ENCODE results near the gene TIMM10. TPM values are rescaled to one million over a fixed set of nuclear protein-coding genes. Genes with fewer than 3 reads are reported as not detected.
A peak's percentile ranks its signal among the peaks of the same experiment; 100 is the strongest.

Gene TIMM10
- total and polyA plus RNA-seq, 2 donors (not counting 1 experiment from before 2014, with no cell fraction given) = 32.2 to 57.6 TPM

DNA sequence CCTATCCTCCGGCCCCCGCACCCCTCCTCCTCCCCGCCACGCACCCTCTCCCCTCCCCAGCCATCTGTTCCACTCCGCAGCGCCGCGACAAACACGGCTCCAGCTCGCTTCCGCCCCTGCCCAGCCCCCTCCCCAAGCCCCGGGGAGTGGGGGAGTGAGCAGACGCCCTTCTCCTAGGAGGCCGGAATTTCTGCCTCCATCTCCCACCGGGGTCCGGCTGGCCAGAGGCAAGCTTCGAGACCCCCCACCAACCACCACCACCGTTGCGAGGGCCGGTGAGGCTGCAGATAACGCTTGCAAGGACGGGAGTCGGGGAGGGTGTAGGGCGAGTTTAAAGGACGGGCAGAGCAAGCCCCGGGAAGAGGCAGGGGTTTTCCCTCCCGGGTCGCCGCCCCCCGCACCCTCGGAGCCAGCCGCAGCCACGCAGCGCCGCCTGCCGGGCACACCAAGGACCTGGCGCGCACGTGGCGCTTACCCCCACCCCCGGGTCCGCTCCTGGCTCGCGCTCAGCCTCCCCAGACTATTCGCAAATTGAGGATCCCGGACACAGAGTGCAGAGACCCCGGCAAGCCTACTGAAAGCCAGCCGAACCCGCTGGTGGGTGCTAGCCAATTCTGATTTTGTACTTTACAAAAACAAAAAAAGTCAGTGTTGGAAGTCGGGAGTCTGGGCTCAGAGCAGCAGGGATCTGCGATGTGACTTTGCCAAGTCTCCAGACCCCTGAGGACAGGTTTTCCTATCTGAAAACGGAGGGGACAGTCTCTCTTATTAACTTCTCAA is 47.6 kb downstream of the TIMM10 start:
- TF ChIP-seq, protein P1, sequence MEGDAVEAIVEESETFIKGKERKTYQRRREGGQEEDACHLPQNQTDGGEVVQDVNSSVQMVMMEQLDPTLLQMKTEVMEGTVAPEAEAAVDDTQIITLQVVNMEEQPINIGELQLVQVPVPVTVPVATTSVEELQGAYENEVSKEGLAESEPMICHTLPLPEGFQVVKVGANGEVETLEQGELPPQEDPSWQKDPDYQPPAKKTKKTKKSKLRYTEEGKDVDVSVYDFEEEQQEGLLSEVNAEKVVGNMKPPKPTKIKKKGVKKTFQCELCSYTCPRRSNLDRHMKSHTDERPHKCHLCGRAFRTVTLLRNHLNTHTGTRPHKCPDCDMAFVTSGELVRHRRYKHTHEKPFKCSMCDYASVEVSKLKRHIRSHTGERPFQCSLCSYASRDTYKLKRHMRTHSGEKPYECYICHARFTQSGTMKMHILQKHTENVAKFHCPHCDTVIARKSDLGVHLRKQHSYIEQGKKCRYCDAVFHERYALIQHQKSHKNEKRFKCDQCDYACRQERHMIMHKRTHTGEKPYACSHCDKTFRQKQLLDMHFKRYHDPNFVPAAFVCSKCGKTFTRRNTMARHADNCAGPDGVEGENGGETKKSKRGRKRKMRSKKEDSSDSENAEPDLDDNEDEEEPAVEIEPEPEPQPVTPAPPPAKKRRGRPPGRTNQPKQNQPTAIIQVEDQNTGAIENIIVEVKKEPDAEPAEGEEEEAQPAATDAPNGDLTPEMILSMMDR (conservative IDR thresholded peaks at IDR 0.05 in 1 of 2, IDR thresholded peaks at IDR 0.05 in 1 of 2; ENCODE audit: low read depth in 1 of 2, low read length in 2 of 2) = peak; percentile 61 to 68
- TF ChIP-seq EZH2 (IDR thresholded peaks at IDR 0.05; ENCODE audit: low read length, missing control alignments) = no peak
- H3K79me2 ChIP-seq (ENCODE audit: control insufficient read depth, insufficient read depth, low read length) = no peaks in the 10 kb centered on the region
- no peaks in the 10 kb centered on the region for H3K9me3 ChIP-seq (ENCODE audit: control insufficient read depth, insufficient read depth, low read depth, low read length)
- no peak overlapping the region for H2AFZ ChIP-seq (ENCODE audit: low read length)
- H3K27ac ChIP-seq (ENCODE audit: insufficient read depth, low read length) = no peak overlapping the region
- H3K27me3 ChIP-seq (ENCODE audit: control insufficient read depth, insufficient read depth, low read length) = peaks cover 7% of the 10 kb centered on the region
- H3K36me3 ChIP-seq (ENCODE audit: control insufficient read depth, insufficient read depth, low read length) = no peaks in the 10 kb centered on the region
- no peak for DNase-seq (ENCODE audit: low read depth in 2 of 2)
- no peaks in the 10 kb centered on the region for H4K20me1 ChIP-seq (ENCODE audit: control insufficient read depth, extremely low read depth, insufficient read depth, low read length)
- peak overlapping the region in 3 of 4 experiments; percentile 3 to 53 (median 26) for H3K4me3 ChIP-seq (replicated peaks in 1 of 4; ENCODE audit: control extremely low read depth in 1 of 4, insufficient read depth in 1 of 4, low read depth in 3 of 4, low read length in 4 of 4)
- H3K4me2 ChIP-seq (ENCODE audit: extremely low read depth, insufficient read depth, low read length) = peak overlapping the region; percentile 66
- H3K9ac ChIP-seq (ENCODE audit: insufficient read depth, low read length) = no peak overlapping the region
- H3K4me1 ChIP-seq (ENCODE audit: control insufficient read depth, extremely low read depth, insufficient read depth, low read length) = no peaks in the 10 kb centered on the region

DNA sequence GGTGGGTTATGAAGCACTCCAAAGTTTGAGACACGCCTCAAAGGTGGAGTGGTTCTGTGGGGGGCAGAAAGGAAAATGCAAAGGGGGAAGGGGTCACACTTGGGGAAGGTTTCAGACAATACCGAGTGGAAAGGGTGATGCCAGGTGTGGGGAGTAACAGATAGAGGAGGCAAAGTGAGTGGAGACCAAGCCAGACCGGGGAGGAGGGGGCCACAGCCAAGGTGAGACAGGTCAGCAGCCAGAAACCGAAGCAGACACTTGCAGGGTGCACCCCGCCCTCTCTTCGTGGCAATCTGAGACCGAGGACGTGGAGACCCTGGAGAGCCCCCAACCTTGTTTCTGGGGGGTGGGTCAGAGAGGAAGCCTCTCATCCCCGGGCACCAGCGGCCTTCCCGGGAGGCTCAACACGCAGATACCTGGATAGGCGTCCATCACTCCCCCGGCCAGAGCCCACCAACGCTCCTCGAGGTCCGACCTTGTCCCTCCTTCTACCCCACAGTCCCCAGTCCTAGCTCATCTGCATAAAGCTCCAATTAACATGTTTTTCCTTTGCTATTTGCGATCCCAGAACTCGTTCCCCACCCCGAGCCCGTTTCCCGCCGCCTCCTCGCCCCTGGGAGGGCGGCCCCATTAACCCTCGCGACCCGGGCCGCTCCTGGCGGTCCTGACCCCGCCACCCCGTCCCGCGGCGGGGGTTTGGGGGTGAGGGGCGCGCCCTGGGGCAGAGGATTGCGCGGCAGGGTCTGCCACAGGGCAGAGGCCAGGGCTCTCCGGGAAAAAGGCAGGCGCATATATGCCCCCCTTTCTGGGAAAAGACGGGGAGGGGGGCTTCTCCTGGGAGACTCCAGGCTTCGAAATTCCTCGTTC is 48.4 kb downstream of the TIMM10 start:
- Histone ChIP-seq H2AFZ (ENCODE audit: low read length) (no peak overlapping the region), H3K4me1 (ENCODE audit: control insufficient read depth, extremely low read depth, insufficient read depth, low read length) (no peaks in the 10 kb centered on the region), H3K9ac (ENCODE audit: insufficient read depth, low read length) (no peak overlapping the region), H3K4me2 (ENCODE audit: extremely low read depth, insufficient read depth, low read length) (no peak overlapping the region), H3K9me3 (ENCODE audit: control insufficient read depth, insufficient read depth, low read depth, low read length) (no peaks in the 10 kb centered on the region), H3K4me3 (replicated peaks in 1 of 4; ENCODE audit: control extremely low read depth in 1 of 4, insufficient read depth in 1 of 4, low read depth in 3 of 4, low read length in 4 of 4) (peak overlapping the region in 1 of 4 experiments; percentile 53), H3K27ac (ENCODE audit: insufficient read depth, low read length) (no peak overlapping the region), H3K36me3 (ENCODE audit: control insufficient read depth, insufficient read depth, low read length) (no peaks in the 10 kb centered on the region), H3K27me3 (ENCODE audit: control insufficient read depth, insufficient read depth, low read length) (peaks cover 7% of the 10 kb centered on the region), H3K79me2 (ENCODE audit: control insufficient read depth, insufficient read depth, low read length) (no peaks in the 10 kb centered on the region), H4K20me1 (ENCODE audit: control insufficient read depth, extremely low read depth, insufficient read depth, low read length) (no peaks in the 10 kb centered on the region)
- DNase-seq (ENCODE audit: low read depth in 2 of 2) = no peak
- TF ChIP-seq EZH2 (IDR thresholded peaks at IDR 0.05; ENCODE audit: low read length, missing control alignments) = peak; percentile 19
- TF ChIP-seq, protein P1 (conservative IDR thresholded peaks at IDR 0.05 in 1 of 2, IDR thresholded peaks at IDR 0.05 in 1 of 2; ENCODE audit: low read depth in 1 of 2, low read length in 2 of 2) = no peak

DNA sequence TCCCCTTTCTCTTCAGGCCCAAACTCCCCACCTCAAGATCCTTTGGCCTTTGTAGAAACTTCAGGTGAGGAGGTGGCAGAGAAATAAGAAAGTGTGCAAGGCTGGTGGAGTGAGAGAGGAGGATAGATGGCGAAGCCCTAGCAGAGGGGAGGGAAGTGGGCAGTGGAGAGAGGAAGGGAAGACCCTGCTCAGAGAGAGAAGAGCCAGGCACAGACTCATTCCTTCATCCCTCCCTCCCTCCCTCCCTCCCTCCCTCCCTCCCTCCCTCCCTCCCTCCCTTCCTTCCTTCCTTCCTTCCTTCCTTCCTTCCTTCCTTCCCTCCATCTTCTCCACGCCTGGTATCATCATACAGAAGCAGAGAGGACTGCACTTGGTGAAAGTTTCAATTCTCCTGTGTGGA is 49.2 kb downstream of the TIMM10 start:
- H3K9me3 ChIP-seq (ENCODE audit: control insufficient read depth, insufficient read depth, low read depth, low read length) = no peaks in the 10 kb centered on the region
- no peak overlapping the region for H3K27ac ChIP-seq (ENCODE audit: insufficient read depth, low read length)
- H3K79me2 ChIP-seq (ENCODE audit: control insufficient read depth, insufficient read depth, low read length) = no peaks in the 10 kb centered on the region
- no peak overlapping the region for H3K9ac ChIP-seq (ENCODE audit: insufficient read depth, low read length)
- no peaks in the 10 kb centered on the region for H3K4me1 ChIP-seq (ENCODE audit: control insufficient read depth, extremely low read depth, insufficient read depth, low read length)
- TF ChIP-seq, protein P1 (conservative IDR thresholded peaks at IDR 0.05 in 1 of 2, IDR thresholded peaks at IDR 0.05 in 1 of 2; ENCODE audit: low read depth in 1 of 2, low read length in 2 of 2) = no peak
- no peak for TF ChIP-seq EZH2 (IDR thresholded peaks at IDR 0.05; ENCODE audit: low read length, missing control alignments)
- no peaks in the 10 kb centered on the region for H4K20me1 ChIP-seq (ENCODE audit: control insufficient read depth, extremely low read depth, insufficient read depth, low read length)
- H3K27me3 ChIP-seq (ENCODE audit: control insufficient read depth, insufficient read depth, low read length) = peaks cover 7% of the 10 kb centered on the region
- no peaks in the 10 kb centered on the region for H3K36me3 ChIP-seq (ENCODE audit: control insufficient read depth, insufficient read depth, low read length)
- DNase-seq (ENCODE audit: low read depth in 2 of 2) = no peak
- H3K4me2 ChIP-seq (ENCODE audit: extremely low read depth, insufficient read depth, low read length) = no peak overlapping the region
- H3K4me3 ChIP-seq (replicated peaks in 1 of 4; ENCODE audit: control extremely low read depth in 1 of 4, insufficient read depth in 1 of 4, low read depth in 3 of 4, low read length in 4 of 4) = no peak overlapping the region
- H2AFZ ChIP-seq (ENCODE audit: low read length) = no peak overlapping the region

Measured in fibroblast of lung (primary cell).